Heart left ventricle (tissue), 13 donors: Measurements from ENCODE around the gene STAMBP.

Experiments used
- CTCF ChIP-seq, 12 donors: fragments of 200-600 bp; sonication (generic) in 4 of 12; IDR thresholded peaks; one replicate each; pipeline versions ENCODE4 v1.5.0 to v1.8.0; 2018 to 2022; ENCODE audit warnings: antibody characterized with exemption in 12 of 12, mild to moderate bottlenecking in 5 of 12
- POLR2A ChIP-seq, 2 donors: fragments of 450-650 bp; IDR thresholded peaks; one replicate each; pipeline ENCODE4 v1.6.1; 2017; ENCODE audit warnings: antibody characterized with exemption in 2 of 2, mild to moderate bottlenecking in 2 of 2, moderate library complexity in 2 of 2
- donor health status: ischemic (EF 13 %, LVEDD 7.1; RV severe dilation, severe dysfunction).
- donor health status: DM: no; HTN: yes; CAD: no.
- donor health status: DM: no; HTN: no; CAD: no.
- donor health status: ischemic (EF 25% LVEDD 6.9; RV normal size, moderate dysfunction).
- donor health status: ischemic (EF 25% LVEDD 5.7; RV mildly dilated, moderate dysfunction).
- donor health status: ischemic (EF 35%, LVEDD 5.7; RV mildly dilated, moderate dysfunction).
- donor health status: nonischemic (EF 11% LVEDD 7.7; RV severe dilation, severe dysfunction).
- donor health status: DM: yes; HTN: yes; CAD: no.
- donor health status: PGD.
- donor health status: ischemic (EF 29% LVEDD 5.4; RV normal size, mild dysfunction).
- donor health status: nonischemic (EF 23%, LVEDD 6.1; RV moderate dilation, normal function).

GRCh38 chr2:73889206-73889605 is 60.4 kb downstream of the STAMBP start:
- TF ChIP-seq POLR2A (IDR thresholded peaks at IDR 0.05) (no peak), CTCF (IDR thresholded peaks at IDR 0.05) (no peak)
